ENCODE data around the gene SYNGR2. TPM values are rescaled to one million over a fixed set of nuclear protein-coding genes. Genes with fewer than 3 reads are reported as not detected.

The SYNGR2 gene
- total and polyA plus RNA-seq, 9 of the 15 experiments (the other 6 are each of a cell fraction or from before 2014, with no cell fraction given), result 1.4 to 173 (median 87.8) TPM

- TF ChIP-seq KAT2B (IDR thresholded peaks at IDR 0.05; ENCODE audit: low read depth, low read length), result no peak
- no peak for TF ChIP-seq ZNF121 (CRISPR knock-in tag; conservative IDR thresholded peaks at IDR 0.05)
- peak; percentile 73 for TF ChIP-seq VEZF1 (CRISPR knock-in tag; IDR thresholded peaks at IDR 0.05)
- TF ChIP-seq MBD1 (CRISPR knock-in tag; IDR thresholded peaks at IDR 0.05), result no peak
- TF ChIP-seq KDM4B (IDR thresholded peaks at IDR 0.05; ENCODE audit: borderline replicate concordance in 2 of 2, low read depth in 1 of 2), result no peak
- peak; percentile 97; the same call in 1 of the 2 replicates for TF ChIP-seq NKRF (IDR thresholded peaks at IDR 0.05; ENCODE audit: borderline replicate concordance)
- TF ChIP-seq STAT5B (CRISPR knock-in tag; IDR thresholded peaks at IDR 0.05), result no peak
- peak; percentile 94 for TF ChIP-seq AFF4 (CRISPR knock-in tag; IDR thresholded peaks at IDR 0.05)
- no peak for TF ChIP-seq ZNF398 (CRISPR knock-in tag; IDR thresholded peaks at IDR 0.05)
- TF ChIP-seq ZBTB8A (IDR thresholded peaks at IDR 0.05; ENCODE audit: partially characterized antibody), result no peak
- peak; percentile 83 for TF ChIP-seq CREM (IDR thresholded peaks at IDR 0.05; ENCODE audit: low read depth)
- TF ChIP-seq FOXK2 (conservative IDR thresholded peaks at IDR 0.05 in 1 of 2, IDR thresholded peaks at IDR 0.05 in 1 of 2; ENCODE audit: low read depth in 2 of 2), result no peak
- TF ChIP-seq ZFX (CRISPR knock-in tag; IDR thresholded peaks at IDR 0.05), result peak; percentile 88
- TF ChIP-seq MAZ (CRISPR knock-in tag; conservative IDR thresholded peaks at IDR 0.05 in 1 of 2, IDR thresholded peaks at IDR 0.05 in 1 of 2), result peak; percentile 62 to 82; a peak in 3 of 4 replicates
Measured at GRCh38 chr17:78214016-78214705, 45.8 kb downstream of the SYNGR2 start, which contains the start of gene BIRC5 (continued).

All from K562 (cell line).